GM12865 (cell line): Measurements from ENCODE around the gene GEMIN5.
"Not testable (repeated sequence)": the region's sequence is repeated elsewhere in the genome, so short reads cannot be mapped to it uniquely, and the experiment has no call there.

Experiments used
- DNase-seq: peaks from one replicate; pipeline ENCODE4 v3.0.0; 2010; ENCODE audit warnings: low read depth
- H3K4me3 ChIP-seq: 2 replicates; pipeline ENCODE4 v1.5.1; 2011; ENCODE audit warnings: mild to moderate bottlenecking, low read depth, low read length, control low read depth
- TF ChIP-seq, protein P1 (sequence below): IDR thresholded peaks from 2 replicates; pipeline ENCODE4 v1.5.1; 2011; ENCODE audit warnings: low read length, control low read depth, low read depth, inconsistent platforms; ENCODE audit not compliant: insufficient read depth; ENCODE audit errors: missing control alignments

The GEMIN5 gene

DNA sequence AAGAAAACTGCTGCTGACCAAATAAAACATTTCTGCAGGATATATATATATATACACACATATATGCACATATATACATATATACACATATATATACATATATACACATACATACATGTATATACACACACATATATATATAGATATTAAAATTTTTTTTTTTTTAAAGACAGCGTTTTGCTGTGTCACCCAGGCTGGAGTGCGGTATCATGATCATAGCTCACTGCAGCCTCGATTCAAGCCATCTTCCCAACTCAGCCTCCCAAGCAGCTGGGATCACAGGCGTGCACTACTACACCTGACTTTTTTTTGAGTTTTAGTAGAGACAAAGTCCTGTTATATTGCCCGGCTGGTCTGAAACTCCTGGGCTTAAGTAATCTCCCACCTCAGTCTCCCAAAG lies 5.5 kb upstream of the GEMIN5 start:
- H3K4me3 ChIP-seq = no peak overlapping the region
- TF ChIP-seq, protein P1, sequence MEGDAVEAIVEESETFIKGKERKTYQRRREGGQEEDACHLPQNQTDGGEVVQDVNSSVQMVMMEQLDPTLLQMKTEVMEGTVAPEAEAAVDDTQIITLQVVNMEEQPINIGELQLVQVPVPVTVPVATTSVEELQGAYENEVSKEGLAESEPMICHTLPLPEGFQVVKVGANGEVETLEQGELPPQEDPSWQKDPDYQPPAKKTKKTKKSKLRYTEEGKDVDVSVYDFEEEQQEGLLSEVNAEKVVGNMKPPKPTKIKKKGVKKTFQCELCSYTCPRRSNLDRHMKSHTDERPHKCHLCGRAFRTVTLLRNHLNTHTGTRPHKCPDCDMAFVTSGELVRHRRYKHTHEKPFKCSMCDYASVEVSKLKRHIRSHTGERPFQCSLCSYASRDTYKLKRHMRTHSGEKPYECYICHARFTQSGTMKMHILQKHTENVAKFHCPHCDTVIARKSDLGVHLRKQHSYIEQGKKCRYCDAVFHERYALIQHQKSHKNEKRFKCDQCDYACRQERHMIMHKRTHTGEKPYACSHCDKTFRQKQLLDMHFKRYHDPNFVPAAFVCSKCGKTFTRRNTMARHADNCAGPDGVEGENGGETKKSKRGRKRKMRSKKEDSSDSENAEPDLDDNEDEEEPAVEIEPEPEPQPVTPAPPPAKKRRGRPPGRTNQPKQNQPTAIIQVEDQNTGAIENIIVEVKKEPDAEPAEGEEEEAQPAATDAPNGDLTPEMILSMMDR = no peak
- DNase-seq = no peak

DNA sequence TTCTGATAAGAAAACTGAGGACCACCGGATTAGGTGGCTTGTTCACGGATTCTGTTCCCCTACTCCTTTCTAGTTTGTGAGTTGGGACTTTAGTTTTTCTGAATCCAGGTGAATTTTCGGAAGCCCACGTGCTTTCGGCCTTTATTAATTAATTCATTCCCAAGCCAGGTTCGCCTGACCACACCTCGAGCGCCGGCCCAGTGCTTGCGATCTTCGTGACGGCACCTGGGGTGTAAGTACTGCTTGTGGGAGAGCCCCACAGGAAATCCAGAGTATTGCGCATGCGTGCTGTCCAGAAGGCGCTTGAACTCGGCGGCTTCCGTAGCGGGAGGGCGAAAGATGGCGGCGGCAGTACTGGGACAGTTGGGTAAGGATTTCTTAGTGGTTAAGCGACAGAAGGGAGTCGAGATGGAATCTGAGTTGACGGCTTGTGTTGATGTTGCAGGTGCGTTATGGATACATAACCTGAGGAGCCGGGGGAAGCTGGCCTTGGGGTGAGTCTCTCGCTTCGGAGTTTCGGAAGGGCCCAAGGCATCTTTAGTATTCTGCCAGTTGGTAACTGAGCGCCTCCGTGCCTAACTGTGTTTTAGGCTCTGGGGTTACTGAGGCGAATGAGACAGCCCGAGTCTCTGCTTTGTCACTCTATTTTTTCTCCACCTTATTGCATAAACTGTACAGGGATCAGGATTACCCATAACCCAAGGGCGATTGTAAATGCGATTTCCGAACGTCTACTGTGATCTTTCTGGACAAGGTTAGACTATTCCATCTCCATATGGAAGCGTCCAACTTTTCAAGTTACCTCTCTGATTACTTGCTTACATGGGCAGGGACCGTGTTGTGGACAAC lies 3.0 kb upstream of the GEMIN5 start, which contains the start of gene MRPL22:
MRPL22 (plus strand) TSS at position 302 of the 849 bp plus-strand sequence; CDS start at position 340, 38 bp downstream.
- peak; percentile 98 for DNase-seq
- H3K4me3 ChIP-seq = peak within 1 kb of the TSS; percentile 97
- TF ChIP-seq, protein P1 = no peak

DNA sequence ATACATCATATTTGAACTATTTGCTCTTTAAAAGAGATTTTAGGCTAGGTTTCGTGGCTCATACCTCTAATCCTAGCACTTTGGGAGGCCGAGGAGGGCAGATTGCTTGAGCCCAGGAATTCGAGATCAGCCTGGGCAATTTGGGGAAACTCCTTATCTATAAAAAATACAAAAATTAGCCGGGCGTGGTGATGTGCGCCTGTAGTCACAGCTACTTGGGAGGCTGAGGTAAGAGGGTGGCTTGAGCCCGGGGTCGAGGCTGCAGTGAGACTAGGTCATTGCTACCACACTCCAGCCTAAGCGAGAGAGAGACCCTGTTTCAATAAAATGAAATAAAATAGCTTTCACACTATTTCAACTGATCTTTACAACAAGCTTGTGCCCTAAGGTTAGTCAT lies 2.4 kb upstream of the GEMIN5 start:
- TF ChIP-seq, protein P1 = no peak
- no peak for DNase-seq
- peak overlapping the region; percentile 97 for H3K4me3 ChIP-seq

DNA sequence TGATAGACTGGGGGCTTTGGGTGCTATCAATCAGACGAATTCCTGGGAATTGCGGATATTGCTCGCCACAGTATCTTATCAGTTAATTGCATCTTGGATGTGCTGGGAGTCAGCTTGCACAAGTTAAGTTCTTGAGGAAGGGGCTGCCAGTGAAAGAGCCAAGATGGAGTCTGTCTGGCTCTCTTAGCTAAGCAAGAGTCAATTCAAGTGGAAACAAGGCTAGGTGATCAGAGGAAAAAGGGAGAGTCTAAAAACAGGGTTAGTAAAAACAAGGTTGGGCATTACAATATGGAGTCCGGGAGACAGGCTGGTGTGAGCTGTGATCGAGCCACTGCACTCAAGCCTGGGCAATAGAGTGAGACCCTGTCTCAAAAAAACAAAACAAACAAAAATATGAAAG lies 1.4 kb upstream of the GEMIN5 start:
- not testable (repeated sequence) for DNase-seq, H3K4me3 ChIP-seq

DNA sequence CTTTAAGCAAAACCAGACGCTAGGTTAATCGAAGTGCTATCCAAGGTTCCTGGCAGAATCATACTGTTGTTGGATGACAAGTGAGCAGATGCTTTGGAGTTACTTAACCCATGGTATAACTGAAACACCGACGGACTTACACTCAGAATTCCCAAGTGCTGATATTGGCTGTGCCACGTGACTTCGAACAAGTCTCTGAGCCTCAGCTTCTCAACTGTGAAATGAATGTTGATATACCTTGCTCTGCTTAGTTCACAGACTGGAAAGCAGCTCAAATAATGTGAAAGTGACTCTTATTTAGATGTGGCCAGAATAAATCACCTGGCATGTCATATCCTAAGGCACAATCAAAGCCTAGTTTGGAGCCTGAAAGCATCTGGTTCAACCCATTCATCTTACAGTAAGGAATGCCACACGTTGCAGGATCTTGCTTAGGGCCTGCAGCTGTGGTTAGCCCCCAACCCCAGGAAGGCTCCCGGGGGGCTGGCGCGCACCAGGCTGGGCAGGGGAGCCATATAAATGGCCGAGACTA lies 759 bp downstream of the GEMIN5 start:
- DNase-seq = no peak
- TF ChIP-seq, protein P1 = no peak

DNA sequence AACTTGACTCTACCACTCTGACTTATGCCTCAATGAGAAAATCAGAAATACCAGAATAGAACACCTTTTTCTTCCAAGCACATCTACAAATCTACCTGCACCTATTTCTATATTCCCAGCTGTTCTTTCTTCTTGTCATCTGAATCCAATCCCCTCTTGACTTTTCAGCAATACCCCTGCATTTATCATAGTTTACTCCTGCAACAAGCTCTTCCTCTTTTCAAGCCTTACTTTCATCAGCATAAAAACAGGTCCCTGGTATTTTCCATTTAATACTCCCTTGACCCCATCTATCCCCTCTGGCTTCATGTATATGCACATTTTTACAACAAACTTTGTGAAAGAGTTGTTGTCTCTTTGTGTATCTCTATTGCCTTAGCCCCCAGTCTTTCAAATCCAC lies 3.1 kb downstream of the GEMIN5 start:
- DNase-seq = no peak
- TF ChIP-seq, protein P1 = no peak
- no peak overlapping the region for H3K4me3 ChIP-seq

More for the DNA sequence above, 759 bp downstream of the GEMIN5 start:
- peak overlapping the region; percentile 93 for H3K4me3 ChIP-seq

DNA sequence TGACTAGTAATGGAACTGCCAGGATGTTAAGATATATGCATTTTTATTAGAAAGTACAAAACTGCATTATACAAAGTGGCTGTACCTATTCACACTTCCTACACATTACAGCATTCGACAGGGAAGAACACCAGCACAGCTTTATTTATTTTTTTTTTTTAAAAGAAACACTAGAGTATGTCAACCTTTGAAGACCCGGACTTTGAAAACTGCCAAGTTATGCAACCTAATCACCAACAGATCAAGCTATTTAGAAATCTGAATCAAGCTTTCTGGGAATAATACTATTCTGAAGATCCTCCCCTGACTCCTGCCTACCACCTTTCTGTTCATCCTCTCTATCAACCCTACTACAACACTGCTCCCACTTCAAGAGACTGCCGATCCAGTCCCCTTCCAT lies 4.5 kb downstream of the GEMIN5 start:
- no peak overlapping the region for H3K4me3 ChIP-seq
- DNase-seq = no peak
- TF ChIP-seq, protein P1 = no peak
